BE2C (cell line): ENCODE measurements around the gene PAMR1.

Experiments used
- DNase-seq: peaks from one replicate; pipeline ENCODE4 v3.0.0-alpha.2; 2020
- H3K27me3 ChIP-seq: fragments of 250-450 bp; sonication (Bioruptor Pico); 2 replicates; pipeline ENCODE4 v1.5.1; 2020; ENCODE audit warnings: mild to moderate bottlenecking
- H3K36me3 ChIP-seq: fragments of 250-450 bp; sonication (Bioruptor Pico); 2 replicates; pipeline ENCODE4 v1.5.1; 2020; ENCODE audit warnings: mild to moderate bottlenecking
- H3K4me1 ChIP-seq: fragments of 250-450 bp; sonication (Bioruptor Pico); 2 replicates; pipeline ENCODE4 v1.5.1; 2020
- H3K4me3 ChIP-seq: 2 replicates; pipeline ENCODE4 v1.5.1; 2011; ENCODE audit warnings: low read depth, low read length
- H3K9me3 ChIP-seq: fragments of 250-450 bp; sonication (Bioruptor Pico); 2 replicates; pipeline ENCODE4 v1.5.1; 2020
- CTCF ChIP-seq: IDR thresholded peaks from 2 replicates; pipeline ENCODE4 v1.5.1; 2012; ENCODE audit warnings: mild to moderate bottlenecking, low read depth, low read length

Gene PAMR1

GRCh38 chr11:35387111-35387982, 138.1 kb downstream of the PAMR1 start:
- H3K27me3 ChIP-seq: no peaks in the 10 kb centered on the region
- no peak overlapping the region for H3K4me3 ChIP-seq
- H3K4me1 ChIP-seq: no peaks in the 10 kb centered on the region
- TF ChIP-seq CTCF: no peak
- DNase-seq: no peak
- H3K36me3 ChIP-seq: no peaks in the 10 kb centered on the region
- H3K9me3 ChIP-seq: no peaks in the 10 kb centered on the region

DNA sequence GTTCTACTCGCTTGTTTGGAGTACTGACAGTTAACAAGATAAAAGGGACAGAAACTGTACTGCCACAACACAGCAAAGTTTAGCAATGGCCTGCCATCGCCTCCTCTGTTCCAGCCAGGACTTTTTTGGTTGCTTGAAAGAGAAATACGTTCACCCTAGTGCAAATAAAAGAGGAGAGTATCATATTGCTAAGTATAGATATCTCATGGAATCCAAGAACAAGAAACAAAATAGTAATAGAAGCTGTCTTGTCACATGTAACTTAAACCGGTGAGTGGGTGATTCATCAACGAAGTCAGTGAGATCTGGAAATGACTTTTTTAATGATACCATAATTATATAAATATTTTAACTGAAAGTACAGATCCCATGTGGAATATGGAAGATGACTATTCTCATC, 141.5 kb downstream of the PAMR1 start:
- DNase-seq: no peak

More for the DNA sequence above, 141.5 kb downstream of the PAMR1 start:
- H3K9me3 ChIP-seq: no peaks in the 10 kb centered on the region
- no peaks in the 10 kb centered on the region for H3K27me3 ChIP-seq
- TF ChIP-seq CTCF: no peak
- no peaks in the 10 kb centered on the region for H3K36me3 ChIP-seq
- no peak overlapping the region for H3K4me3 ChIP-seq
- H3K4me1 ChIP-seq: no peaks in the 10 kb centered on the region
